PFSK-1 (cell line): ENCODE results near the gene ATP5PF.

Source experiments
- FOXP2 ChIP-seq: optimal IDR thresholded peaks from 2 replicates; pipeline ENCODE3; 2011; ENCODE audit warnings: borderline replicate concordance, control low read depth, inconsistent platforms; ENCODE audit not compliant: insufficient read depth; ENCODE audit errors: extremely low read length, extremely low read depth
- POLR2AphosphoS5 ChIP-seq: IDR thresholded peaks from 2 replicates; pipeline ENCODE4 v1.6.1; 2012; ENCODE audit warnings: low read depth, mild to moderate bottlenecking, control low read depth, low read length, moderate library complexity
- SIN3A ChIP-seq: IDR thresholded peaks from 2 replicates; pipeline ENCODE4 v1.6.1; 2012; ENCODE audit warnings: mild to moderate bottlenecking, low read length, moderate library complexity, borderline replicate concordance; ENCODE audit not compliant: insufficient read depth
- TAF1 ChIP-seq: IDR thresholded peaks from 2 replicates; pipeline ENCODE4 v1.6.1; 2012; ENCODE audit warnings: low read length, control low read depth, borderline replicate concordance; ENCODE audit not compliant: insufficient read depth
- TF ChIP-seq, protein P1 (sequence below), 2 experiments: IDR thresholded peaks; 2 replicates each; pipeline versions ENCODE4 v1.6.1 to v1.8.0; 2011 to 2012; ENCODE audit warnings: low read depth in 2 of 2, low read length in 2 of 2, control low read depth in 1 of 2, inconsistent platforms in 1 of 2, mild to moderate bottlenecking in 1 of 2, moderate library complexity in 1 of 2; ENCODE audit not compliant: insufficient read depth in 1 of 2

- TF ChIP-seq, protein P1, sequence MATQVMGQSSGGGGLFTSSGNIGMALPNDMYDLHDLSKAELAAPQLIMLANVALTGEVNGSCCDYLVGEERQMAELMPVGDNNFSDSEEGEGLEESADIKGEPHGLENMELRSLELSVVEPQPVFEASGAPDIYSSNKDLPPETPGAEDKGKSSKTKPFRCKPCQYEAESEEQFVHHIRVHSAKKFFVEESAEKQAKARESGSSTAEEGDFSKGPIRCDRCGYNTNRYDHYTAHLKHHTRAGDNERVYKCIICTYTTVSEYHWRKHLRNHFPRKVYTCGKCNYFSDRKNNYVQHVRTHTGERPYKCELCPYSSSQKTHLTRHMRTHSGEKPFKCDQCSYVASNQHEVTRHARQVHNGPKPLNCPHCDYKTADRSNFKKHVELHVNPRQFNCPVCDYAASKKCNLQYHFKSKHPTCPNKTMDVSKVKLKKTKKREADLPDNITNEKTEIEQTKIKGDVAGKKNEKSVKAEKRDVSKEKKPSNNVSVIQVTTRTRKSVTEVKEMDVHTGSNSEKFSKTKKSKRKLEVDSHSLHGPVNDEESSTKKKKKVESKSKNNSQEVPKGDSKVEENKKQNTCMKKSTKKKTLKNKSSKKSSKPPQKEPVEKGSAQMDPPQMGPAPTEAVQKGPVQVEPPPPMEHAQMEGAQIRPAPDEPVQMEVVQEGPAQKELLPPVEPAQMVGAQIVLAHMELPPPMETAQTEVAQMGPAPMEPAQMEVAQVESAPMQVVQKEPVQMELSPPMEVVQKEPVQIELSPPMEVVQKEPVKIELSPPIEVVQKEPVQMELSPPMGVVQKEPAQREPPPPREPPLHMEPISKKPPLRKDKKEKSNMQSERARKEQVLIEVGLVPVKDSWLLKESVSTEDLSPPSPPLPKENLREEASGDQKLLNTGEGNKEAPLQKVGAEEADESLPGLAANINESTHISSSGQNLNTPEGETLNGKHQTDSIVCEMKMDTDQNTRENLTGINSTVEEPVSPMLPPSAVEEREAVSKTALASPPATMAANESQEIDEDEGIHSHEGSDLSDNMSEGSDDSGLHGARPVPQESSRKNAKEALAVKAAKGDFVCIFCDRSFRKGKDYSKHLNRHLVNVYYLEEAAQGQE (IDR thresholded peaks at IDR 0.05; ENCODE audit: insufficient read depth in 1 of 2, low read depth in 2 of 2, low read length in 2 of 2) = no peak
- TF ChIP-seq POLR2AphosphoS5 (no peak), TAF1 (no peak), SIN3A (no peak), FOXP2 (no peak)
Observed at GRCh38 chr21:25764065-25764464, 29.4 kb upstream of the ATP5PF start.
